Measurements from ENCODE around the gene LNX2. TPM values are rescaled to one million over a fixed set of nuclear protein-coding genes. Genes with fewer than 3 reads are reported as not detected.
A peak's percentile ranks its signal among the peaks of the same experiment; 100 is the strongest.

Gene LNX2
- total RNA-seq, 1 donor from 2014 or later: 4.7 TPM

- peak; percentile 22 for TF ChIP-seq CTCF (conservative IDR thresholded peaks at IDR 0.05; ENCODE audit: low read depth, low read length)
- H3K4me3 ChIP-seq (ENCODE audit: low read depth, low read length): peak overlapping the region; percentile 90
- DNase-seq (ENCODE audit: low read depth): no peak
Measured at GRCh38 chr13:27619728-27620376, 477 bp downstream of the LNX2 start.

GRCh38 chr13:27619093-27619727 is 1.1 kb downstream of the LNX2 start:
- no peak for DNase-seq (ENCODE audit: low read depth)
- H3K4me3 ChIP-seq (ENCODE audit: low read depth, low read length): peak overlapping the region; percentile 90
- no peak for TF ChIP-seq CTCF (conservative IDR thresholded peaks at IDR 0.05; ENCODE audit: low read depth, low read length)

- TF ChIP-seq CTCF (conservative IDR thresholded peaks at IDR 0.05; ENCODE audit: low read depth, low read length): no peak
- DNase-seq (ENCODE audit: low read depth): no peak
Measured at GRCh38 chr13:27617881-27618321, 2.4 kb downstream of the LNX2 start.

GRCh38 chr13:27613628-27614027 is 6.7 kb downstream of the LNX2 start:
- H3K4me3 ChIP-seq (ENCODE audit: low read depth, low read length): no peak overlapping the region
- TF ChIP-seq CTCF (conservative IDR thresholded peaks at IDR 0.05; ENCODE audit: low read depth, low read length): no peak
- no peak for DNase-seq (ENCODE audit: low read depth)

More at GRCh38 chr13:27617881-27618321, 2.4 kb downstream of the LNX2 start:
- no peak overlapping the region for H3K4me3 ChIP-seq (ENCODE audit: low read depth, low read length)

- no peak overlapping the region for H3K4me3 ChIP-seq (ENCODE audit: low read depth, low read length)
- TF ChIP-seq CTCF (conservative IDR thresholded peaks at IDR 0.05; ENCODE audit: low read depth, low read length): no peak
- DNase-seq (ENCODE audit: low read depth): peak; percentile 76
Measured at GRCh38 chr13:27607125-27607524, 13.2 kb downstream of the LNX2 start.

- DNase-seq (ENCODE audit: low read depth): no peak
- no peak overlapping the region for H3K4me3 ChIP-seq (ENCODE audit: low read depth, low read length)
- no peak for TF ChIP-seq CTCF (conservative IDR thresholded peaks at IDR 0.05; ENCODE audit: low read depth, low read length)
Measured at GRCh38 chr13:27605610-27606200, 14.6 kb downstream of the LNX2 start.

All from epithelial cell of proximal tubule (primary cell).